Stimulated activated CD8-positive, alpha-beta memory T cell treated with anti-CD3 and anti-CD28 coated beads, Interleukin-2, amount 100 ng/mL, for 48 hours (primary cell): Measurements from ENCODE around the gene GTF2IRD1.
"Not testable (repeated sequence)": the region's sequence is repeated elsewhere in the genome, so short reads cannot be mapped to it uniquely, and the experiment has no call there.

Experiments used
- DNase-seq, 2 donors: peaks; one replicate each; pipeline ENCODE4 v3.0.0-alpha.2; 2020; ENCODE audit warnings: low read depth in 2 of 2

The GTF2IRD1 gene, protein sequence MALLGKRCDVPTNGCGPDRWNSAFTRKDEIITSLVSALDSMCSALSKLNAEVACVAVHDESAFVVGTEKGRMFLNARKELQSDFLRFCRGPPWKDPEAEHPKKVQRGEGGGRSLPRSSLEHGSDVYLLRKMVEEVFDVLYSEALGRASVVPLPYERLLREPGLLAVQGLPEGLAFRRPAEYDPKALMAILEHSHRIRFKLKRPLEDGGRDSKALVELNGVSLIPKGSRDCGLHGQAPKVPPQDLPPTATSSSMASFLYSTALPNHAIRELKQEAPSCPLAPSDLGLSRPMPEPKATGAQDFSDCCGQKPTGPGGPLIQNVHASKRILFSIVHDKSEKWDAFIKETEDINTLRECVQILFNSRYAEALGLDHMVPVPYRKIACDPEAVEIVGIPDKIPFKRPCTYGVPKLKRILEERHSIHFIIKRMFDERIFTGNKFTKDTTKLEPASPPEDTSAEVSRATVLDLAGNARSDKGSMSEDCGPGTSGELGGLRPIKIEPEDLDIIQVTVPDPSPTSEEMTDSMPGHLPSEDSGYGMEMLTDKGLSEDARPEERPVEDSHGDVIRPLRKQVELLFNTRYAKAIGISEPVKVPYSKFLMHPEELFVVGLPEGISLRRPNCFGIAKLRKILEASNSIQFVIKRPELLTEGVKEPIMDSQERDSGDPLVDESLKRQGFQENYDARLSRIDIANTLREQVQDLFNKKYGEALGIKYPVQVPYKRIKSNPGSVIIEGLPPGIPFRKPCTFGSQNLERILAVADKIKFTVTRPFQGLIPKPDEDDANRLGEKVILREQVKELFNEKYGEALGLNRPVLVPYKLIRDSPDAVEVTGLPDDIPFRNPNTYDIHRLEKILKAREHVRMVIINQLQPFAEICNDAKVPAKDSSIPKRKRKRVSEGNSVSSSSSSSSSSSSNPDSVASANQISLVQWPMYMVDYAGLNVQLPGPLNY

DNA sequence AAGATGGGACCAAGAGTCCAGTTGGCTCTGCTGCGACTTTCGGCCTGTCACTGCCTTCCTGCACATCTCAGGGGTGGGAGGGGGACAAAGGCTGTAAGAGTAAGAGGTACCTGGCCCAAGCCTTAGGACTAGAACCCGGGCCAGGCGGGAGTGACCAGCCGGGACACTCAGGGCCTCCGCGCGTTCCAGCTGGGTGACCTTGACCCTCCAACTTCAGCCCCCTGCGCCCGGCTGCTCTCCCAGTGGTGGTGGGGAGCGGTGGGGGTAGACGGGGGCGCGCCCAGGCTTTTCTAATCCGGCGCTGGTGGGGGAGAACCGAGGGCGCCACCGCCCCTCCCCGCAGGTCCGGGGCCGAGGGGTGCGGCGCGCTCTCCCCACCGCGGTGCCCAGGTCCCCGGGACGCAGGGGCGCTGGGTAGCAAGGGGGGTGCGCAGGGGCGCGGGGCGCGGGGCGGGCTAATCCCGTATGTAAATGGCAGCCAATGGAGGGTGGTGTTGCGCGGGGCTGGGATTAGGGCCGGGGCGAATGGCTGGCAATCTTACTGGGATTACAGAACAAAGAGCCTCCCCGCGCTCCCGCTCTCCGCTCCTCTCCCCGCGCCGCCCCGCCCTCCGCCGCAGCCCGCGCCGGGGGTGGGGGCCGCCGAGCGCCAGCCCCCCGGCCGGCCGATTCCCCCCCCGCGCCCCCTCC, at the start of gene GTF2IRD1:
Gene GTF2IRD1 (plus strand): TSS at position 585 of the 690 bp plus-strand sequence. CDS start 54,175 bp downstream, outside the sequence.
- DNase-seq = peak in 1 of 2 donors; percentile 25

DNA sequence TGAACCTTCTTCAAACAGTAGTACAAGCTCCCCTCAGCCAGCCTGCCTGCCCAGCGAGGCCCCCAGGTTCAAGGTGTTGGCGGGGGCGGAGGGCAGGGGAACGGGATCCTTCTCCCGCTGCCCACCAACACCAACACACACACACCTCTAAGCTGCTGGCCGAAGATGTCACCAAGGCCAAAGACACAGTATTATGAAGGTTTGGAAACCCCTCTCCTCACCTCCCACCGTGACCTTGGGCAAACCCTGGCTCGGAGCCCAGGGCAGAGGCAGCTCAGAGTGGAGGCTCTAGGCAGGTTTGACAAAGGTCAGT, 49.4 kb upstream of the GTF2IRD1 start:
- DNase-seq = no peak

DNA sequence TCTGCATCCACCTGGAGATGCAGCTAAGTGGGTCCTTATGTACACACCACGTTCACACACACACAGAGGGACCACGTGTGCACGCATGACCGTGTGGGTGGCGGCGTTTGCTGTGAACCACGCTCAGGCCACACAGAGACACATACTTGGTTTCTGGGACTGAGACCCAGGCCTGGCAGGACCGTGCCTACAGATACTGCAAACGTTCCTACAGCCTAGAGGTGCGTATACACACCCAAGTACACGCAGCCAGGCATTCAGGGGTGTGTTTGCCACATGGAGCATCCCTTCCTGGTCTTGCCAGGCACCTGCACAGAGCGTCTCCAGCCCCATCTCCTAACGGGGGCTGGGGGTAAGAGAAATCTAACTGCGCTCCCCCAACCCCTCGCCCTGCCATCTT, 49.0 kb upstream of the GTF2IRD1 start:
- no peak for DNase-seq

DNA sequence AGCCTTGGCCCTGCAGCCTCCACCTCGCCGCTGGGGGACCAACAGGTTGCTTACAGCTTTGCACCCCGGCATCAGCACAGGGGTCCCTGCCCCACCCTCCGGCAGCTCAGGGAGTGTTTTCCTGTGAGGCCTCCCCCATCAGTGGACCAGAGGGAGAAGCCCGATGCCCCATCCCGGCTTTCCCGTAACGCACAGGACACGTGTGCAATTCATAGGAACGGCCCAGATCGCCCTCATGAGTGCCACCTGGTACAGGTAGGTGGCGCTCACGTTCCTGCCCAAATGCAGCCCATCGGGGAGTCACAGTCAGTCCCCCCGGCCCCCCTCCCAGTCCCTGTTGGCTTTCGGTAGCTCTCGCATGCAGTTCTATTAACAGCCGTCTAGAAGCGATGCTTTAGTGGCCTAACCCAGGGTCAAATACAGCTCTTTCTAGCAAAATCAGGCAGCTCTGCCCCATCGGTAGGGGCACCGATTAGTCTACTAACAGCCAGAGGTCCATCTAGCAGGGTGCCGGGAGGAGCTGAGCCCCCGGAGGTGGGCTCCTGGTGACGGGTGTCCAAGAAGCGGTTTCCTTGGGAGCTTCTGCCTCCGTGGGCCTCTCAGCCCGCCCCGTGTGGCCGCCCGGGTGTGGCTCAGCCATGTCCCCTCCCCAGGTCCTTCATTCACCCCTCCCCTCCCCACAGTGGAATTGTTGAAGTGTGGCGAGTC, 48.4 kb upstream of the GTF2IRD1 start:
- DNase-seq = no peak

DNA sequence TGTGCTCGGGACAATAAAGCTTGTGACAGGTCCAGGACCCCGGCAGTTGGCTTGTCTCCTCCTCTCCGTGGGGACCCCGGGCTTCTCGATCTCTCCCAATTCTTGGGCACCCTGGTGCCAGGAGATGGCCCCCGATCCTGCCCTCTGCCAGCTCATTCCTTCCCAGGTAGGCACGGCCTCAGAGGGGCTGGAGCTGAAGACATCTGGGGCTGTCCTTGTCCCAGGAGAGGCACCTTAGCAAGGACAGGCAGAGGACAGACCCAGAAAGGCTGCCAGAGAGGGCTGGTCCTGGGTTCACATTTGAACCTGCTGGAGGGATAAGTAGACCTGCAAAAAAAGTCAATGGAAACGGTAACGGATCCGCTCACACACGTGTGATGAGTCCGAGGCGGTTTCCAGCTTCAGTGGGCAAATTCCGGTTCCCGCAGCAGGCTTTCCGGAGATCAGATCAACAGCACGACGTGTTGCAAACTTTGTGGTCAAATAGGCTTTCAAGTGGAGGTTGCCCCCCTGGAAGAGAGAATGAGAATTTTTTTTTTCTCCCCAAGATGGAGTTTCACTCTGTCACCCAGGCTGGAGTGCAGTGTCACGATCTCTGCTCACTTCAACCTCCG, 47.7 kb upstream of the GTF2IRD1 start:
- no peak for DNase-seq

DNA sequence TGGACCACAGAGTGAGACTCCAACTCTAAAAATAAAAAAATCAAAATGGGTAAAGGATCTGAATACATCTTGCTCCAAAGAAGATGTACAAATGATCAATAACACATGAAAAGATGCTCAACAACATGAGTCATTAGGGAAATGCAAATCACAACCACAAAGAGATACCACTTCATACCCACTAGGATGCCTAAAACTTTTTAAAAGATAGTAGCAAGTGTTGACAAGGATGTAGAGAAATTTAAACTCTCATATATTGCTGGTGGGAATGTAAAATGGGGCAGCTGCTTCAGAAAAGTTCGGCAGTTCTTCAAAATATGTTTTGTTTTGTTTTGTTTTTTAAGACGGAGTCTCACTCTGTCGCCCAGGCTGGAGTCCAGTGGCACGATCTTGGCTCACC, 45.7 kb upstream of the GTF2IRD1 start:
- no peak for DNase-seq

DNA sequence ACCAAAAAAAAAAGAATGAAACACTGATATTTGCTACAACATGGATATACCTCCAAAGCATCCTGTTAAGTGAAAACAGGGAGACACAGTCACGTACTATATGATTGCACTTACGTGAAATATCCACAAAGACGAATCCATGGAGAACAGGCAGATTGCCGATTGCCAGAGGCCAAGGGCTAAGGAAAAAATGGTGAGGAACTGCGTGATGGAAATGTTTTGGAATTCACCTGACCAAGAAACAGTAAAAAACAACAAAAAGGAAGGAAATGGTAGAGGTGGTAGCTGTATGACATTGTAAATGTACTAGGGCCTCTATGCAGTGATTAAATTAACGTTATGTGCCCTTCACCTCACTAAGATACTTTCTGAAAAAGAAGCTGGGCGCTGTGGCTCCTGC, 44.1 kb upstream of the GTF2IRD1 start:
- DNase-seq = no peak

DNA sequence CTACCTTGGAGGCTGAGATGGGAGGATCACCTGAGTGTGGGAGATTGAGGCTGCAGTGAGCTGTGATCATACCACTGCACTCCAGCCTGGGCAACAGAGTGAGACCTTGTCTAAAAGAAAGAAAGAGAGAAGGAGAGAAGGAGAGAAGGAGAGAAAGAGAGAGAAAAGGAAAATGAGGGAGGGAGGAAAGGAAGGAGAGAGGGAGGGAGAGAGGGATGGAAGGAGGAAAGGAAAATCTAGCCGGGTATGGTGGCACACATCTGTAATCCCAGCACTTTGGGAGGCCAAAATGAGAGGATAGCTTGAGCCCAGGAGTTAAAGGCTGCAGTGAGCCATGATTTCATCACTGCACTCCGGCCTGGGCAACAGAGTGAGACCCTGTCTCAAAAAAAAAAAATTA, 42.9 kb upstream of the GTF2IRD1 start:
- no peak for DNase-seq

DNA sequence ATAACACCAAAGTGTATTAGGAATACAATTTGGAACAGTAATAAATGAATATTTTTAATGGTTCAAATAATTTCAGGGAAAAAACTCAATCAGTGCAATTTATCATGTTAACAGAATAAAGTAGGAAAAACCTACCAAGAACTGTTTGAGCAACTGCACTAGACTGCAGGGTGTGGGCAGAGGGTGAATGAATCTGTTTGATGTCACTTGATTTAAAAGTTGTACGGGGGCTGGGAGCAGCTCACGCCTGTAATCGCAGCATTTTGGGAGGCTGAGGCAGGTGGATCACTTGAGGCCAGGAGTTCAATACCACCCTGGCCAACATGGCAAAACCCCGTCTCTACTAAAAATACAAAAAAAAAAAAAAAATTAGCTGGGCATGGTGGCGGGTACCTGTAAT, 42.1 kb upstream of the GTF2IRD1 start:
- DNase-seq = not testable (repeated sequence)

DNA sequence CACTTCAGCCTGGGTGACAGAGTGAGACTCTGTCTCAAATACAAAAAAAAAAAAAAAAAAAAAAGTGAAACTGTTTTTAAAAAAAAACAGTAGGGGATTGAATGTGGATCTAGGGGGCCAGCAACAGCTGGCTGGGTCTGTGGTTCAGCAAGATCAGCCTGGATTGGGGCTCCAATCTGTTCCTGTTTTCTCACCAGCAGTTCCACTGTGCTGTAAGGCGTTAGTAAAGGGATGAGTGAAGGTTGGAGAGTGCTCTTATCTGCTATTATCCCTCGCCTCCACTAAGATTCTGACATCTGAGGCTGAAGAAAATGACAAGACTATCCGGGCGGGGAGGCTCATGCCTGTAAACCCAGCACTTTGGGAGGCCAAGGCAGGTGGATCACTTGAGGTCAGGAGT, 41.6 kb upstream of the GTF2IRD1 start:
- DNase-seq = no peak

DNA sequence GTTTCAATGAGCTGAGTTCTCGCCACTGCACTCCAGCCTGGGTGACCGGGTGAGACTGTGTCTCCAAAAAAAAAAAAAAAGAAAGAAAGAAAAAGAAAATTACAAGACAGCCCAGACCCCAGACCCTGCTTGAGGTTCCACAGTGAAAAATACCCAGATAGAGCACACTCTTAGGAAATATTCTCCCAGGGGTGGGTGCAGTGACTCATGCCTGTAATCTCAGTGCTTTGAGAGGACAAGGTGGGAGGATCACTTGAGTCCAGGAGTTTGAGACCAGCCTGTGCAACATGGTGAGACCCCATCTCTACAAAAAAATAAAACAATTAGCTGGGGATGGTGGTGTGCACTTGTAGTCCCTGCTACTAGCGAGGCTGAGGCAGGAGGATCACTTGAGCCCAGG, 41.1 kb upstream of the GTF2IRD1 start:
- DNase-seq = no peak

DNA sequence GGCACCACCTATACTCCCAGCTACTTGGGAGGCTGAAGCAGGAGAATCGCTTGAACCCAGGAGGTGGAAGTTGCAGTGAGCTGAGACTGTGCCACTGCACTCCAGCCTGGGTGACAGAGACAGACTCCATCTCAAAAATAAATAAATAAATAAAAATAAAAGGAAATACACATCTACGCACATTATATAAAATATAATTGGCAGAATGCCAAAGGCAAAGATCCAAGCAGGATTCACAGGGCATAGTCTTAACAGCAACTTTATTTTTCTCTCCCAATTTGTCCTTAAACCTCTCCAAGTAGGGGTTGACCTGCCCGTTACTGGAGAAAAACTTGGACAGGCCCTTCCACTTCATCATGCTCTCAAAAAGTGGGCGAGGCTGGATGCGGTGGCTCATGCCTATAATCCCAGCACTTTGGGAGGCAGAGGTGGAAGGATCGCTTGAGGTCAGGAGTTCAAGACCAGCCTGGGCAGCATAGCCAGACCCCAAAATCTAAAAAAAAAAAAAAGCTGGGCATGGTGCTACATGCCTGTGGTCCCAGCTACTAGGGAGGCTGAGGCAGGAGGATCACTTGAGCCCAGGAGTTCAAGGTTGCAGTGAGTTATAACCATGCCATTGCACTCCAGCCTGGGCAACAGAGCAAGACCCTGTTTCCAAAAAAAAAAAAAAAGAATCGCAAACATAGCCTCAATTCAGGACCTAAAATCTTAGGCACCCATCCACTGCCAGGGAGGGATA, 38.9 kb upstream of the GTF2IRD1 start:
- not testable (repeated sequence) for DNase-seq

DNA sequence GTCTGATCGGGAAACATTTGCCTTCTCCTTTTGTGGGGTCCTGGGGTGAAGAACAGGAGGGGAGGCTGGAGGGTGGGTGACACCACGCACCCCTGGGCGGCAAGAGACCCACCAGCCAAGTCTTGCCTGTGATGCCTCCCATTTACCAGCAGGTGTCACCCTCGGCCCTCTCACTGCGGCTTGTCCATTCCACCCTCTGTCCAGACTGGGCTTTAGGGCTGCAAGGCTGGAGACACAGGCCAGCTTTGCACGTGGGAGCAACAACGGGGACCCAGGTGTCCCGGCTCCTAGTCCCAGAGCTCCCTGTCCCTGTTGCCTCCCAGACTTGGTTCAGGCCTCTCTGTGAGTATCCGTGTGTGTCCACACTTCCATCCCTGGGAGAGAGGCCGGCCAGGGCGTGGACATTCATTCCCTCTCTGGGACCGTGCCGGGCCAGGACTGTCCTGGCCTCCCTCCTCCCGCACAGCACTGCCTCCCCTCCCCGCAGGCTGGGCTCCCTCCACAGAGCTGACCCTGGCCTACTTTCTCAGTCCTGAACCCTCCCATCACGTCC, 36.2 kb upstream of the GTF2IRD1 start:
- DNase-seq = peak; percentile 15 to 35

DNA sequence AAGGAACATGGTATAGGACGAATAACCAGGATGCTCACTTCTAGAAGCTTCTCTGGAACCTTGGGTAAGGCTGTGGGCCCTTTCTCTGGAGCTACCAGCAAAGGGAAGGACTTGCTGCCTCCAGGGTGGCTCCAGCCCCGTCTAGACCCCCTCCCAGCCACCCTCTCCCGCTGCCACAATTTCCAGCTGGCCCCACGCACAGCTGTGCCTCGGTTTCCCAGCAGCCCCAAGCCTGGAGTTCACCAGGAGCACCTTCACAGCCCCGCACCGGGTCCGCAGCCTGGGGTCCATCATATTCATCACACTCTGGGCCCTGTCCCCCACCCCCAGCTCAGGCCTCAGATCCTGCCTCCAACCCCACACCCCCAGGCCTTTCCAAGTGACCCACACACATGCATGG, 35.6 kb upstream of the GTF2IRD1 start:
- no peak for DNase-seq

DNA sequence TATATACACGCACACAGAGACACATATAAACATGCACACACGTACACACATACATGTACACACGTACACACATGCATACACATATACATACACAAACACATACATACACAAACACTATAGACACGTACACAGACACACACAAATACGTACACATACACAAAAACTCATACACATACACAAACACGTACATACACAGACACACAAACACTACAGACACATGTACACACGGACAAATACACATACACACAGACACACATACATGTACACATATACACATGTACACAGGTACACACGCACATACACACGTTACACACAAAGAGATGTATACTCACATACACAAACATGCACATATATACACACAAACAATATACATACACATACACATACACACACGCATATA, 35.2 kb upstream of the GTF2IRD1 start:
- no peak for DNase-seq

DNA sequence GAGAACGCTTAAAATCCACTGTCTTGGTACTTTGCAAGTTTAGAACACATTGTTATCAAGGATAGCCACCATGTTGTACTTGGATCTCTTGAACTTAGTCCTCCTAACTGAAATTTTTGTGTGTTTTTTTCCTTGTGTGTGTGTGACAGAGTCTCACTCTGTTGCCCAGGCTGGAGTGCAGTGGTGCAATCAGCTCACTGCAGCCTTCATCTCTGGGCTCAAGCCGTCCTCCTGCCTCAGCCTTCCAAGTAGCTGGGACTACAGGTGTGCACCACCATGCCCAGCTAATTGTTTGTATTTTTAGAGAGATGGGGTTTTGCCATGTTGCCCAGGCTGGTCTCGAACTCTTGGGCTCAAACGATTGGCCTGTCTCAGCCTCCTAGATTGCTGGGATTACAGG, 34.5 kb upstream of the GTF2IRD1 start:
- DNase-seq = not testable (repeated sequence)

DNA sequence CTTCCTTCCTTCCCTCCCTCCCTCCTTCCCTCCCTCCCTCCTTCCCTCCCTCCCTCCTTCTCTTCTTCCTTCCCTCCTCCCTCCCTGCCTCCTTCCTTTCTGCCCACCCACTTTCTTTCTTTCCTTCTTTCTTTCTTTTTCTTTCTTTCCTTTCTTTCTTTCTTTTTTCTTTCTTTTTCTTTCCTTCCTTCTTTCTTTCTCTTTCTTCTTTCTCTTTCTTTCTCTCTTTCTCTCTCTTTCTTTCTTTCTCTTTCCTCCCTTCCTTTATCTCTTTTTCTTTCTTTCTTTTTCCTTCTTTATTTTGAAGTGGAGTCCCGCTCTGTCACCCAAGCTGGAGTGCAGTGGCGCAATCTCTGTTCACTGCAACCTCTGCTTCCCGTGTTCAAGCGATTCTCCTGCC, 33.7 kb upstream of the GTF2IRD1 start:
- no peak for DNase-seq

DNA sequence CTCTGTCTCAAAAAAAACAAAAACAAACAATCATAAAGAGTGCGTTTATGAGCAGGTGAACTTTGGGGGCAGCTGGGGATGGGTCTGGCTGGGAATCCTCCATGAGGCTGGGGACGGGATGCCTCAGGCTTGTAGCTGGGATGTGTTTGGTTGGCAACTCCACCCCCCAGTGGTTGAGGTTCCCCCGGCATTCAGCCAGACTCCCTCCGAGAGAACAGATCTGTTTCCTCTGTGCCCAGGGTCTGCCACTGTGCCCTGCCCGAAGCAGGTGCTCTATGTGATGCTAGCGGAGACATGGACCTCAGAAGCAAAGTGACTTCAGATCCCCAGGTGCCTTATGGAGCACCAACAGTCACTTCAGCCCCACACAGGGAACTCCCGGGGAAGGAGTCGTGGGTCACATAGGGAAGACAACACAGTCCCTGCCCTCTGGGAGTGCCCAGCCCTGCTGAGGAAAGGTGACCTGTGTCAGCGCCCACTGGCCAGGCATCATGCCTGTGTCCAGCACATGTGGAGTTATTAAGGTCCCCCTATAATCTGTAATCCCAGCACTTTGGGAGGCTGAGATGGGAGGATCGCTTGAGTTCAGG, 29.3 kb upstream of the GTF2IRD1 start:
- no peak for DNase-seq

DNA sequence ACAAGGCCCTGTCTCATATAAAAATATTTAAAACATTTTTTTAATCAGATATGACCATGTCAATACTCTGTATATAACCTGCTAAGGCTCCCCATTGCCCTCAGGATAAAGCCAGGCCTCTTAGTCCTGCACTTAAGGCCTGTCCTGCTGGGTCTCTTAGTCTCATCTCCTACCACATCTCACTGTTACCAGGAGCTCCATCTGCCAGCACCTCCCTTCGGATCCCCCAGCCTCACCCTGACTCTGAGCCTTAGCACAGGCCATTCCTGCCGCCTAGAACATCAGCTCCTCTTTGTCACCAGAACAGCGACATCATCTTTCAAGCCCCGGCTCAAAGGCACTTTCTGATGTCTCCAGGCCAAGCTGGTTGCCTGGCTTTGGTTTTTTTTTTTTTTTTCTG, 25.7 kb upstream of the GTF2IRD1 start:
- DNase-seq = no peak
